ENCODE results near the gene ROR2.

Gene ROR2

GRCh38 chr9:91730806-91731205 lies 219.2 kb downstream of the ROR2 start:
- TF ChIP-seq TAF1 (IDR thresholded peaks at IDR 0.05; ENCODE audit: low read depth) (no peak), TCF12 (IDR thresholded peaks at IDR 0.05; ENCODE audit: low read depth) (no peak), REST (IDR thresholded peaks at IDR 0.05; ENCODE audit: low read depth) (no peak), FOXM1 (IDR thresholded peaks at IDR 0.05; ENCODE audit: borderline replicate concordance, low read depth) (no peak), ZBTB7A (IDR thresholded peaks at IDR 0.05; ENCODE audit: low read depth) (no peak), EP300 (IDR thresholded peaks at IDR 0.05; ENCODE audit: borderline replicate concordance) (no peak), EGR1 (IDR thresholded peaks at IDR 0.05) (no peak), NFIC (IDR thresholded peaks at IDR 0.05) (no peak), YY1 (IDR thresholded peaks at IDR 0.05; ENCODE audit: low read depth) (no peak), CREB1 (IDR thresholded peaks at IDR 0.05; ENCODE audit: low read depth) (no peak), USF1 (IDR thresholded peaks at IDR 0.05) (no peak), TEAD4 (IDR thresholded peaks at IDR 0.05) (no peak), MAX (IDR thresholded peaks at IDR 0.05) (no peak), RAD21 (IDR thresholded peaks at IDR 0.05; ENCODE audit: low read depth) (no peak), CEBPB (IDR thresholded peaks at IDR 0.05) (no peak)

GRCh38 chr9:91729558-91729842 lies 220.5 kb downstream of the ROR2 start:
- TF ChIP-seq TEAD4 (IDR thresholded peaks at IDR 0.05) (no peak), CEBPB (IDR thresholded peaks at IDR 0.05) (no peak), NFIC (IDR thresholded peaks at IDR 0.05) (no peak), YY1 (IDR thresholded peaks at IDR 0.05; ENCODE audit: low read depth) (no peak), MAX (IDR thresholded peaks at IDR 0.05) (no peak), FOXM1 (IDR thresholded peaks at IDR 0.05; ENCODE audit: borderline replicate concordance, low read depth) (no peak), EGR1 (IDR thresholded peaks at IDR 0.05) (no peak), RAD21 (IDR thresholded peaks at IDR 0.05; ENCODE audit: low read depth) (no peak), ZBTB7A (IDR thresholded peaks at IDR 0.05; ENCODE audit: low read depth) (no peak)

- no peak for TF ChIP-seq REST (IDR thresholded peaks at IDR 0.05; ENCODE audit: low read depth)
Measured at GRCh38 chr9:91727972-91728371, 222.1 kb downstream of the ROR2 start.

GRCh38 chr9:91727316-91727861 lies 222.6 kb downstream of the ROR2 start:
- TF ChIP-seq RAD21 (IDR thresholded peaks at IDR 0.05; ENCODE audit: low read depth) (peak; percentile 69), YY1 (IDR thresholded peaks at IDR 0.05; ENCODE audit: low read depth) (no peak)

- TF ChIP-seq TCF12 (IDR thresholded peaks at IDR 0.05; ENCODE audit: low read depth) (no peak), USF1 (IDR thresholded peaks at IDR 0.05) (no peak), MAX (IDR thresholded peaks at IDR 0.05) (no peak), REST (IDR thresholded peaks at IDR 0.05; ENCODE audit: low read depth) (no peak), YY1 (IDR thresholded peaks at IDR 0.05; ENCODE audit: low read depth) (no peak), NFIC (IDR thresholded peaks at IDR 0.05) (no peak), CREB1 (IDR thresholded peaks at IDR 0.05; ENCODE audit: low read depth) (no peak), CEBPB (IDR thresholded peaks at IDR 0.05) (no peak), EP300 (IDR thresholded peaks at IDR 0.05; ENCODE audit: borderline replicate concordance) (no peak), ZBTB7A (IDR thresholded peaks at IDR 0.05; ENCODE audit: low read depth) (no peak), FOXM1 (IDR thresholded peaks at IDR 0.05; ENCODE audit: borderline replicate concordance, low read depth) (no peak), RAD21 (IDR thresholded peaks at IDR 0.05; ENCODE audit: low read depth) (no peak), EGR1 (IDR thresholded peaks at IDR 0.05) (no peak), TAF1 (IDR thresholded peaks at IDR 0.05; ENCODE audit: low read depth) (no peak), TEAD4 (IDR thresholded peaks at IDR 0.05) (no peak)
Measured at GRCh38 chr9:91726406-91727100, 223.5 kb downstream of the ROR2 start.

All from Ishikawa (cell line).